Fibroblast of skin of back (primary cell): ENCODE measurements around the gene VSTM2L.

Source experiments
- DNase-seq: peaks from one replicate; pipeline ENCODE4 v3.0.0-alpha.2; 2013

VSTM2L gene

DNA sequence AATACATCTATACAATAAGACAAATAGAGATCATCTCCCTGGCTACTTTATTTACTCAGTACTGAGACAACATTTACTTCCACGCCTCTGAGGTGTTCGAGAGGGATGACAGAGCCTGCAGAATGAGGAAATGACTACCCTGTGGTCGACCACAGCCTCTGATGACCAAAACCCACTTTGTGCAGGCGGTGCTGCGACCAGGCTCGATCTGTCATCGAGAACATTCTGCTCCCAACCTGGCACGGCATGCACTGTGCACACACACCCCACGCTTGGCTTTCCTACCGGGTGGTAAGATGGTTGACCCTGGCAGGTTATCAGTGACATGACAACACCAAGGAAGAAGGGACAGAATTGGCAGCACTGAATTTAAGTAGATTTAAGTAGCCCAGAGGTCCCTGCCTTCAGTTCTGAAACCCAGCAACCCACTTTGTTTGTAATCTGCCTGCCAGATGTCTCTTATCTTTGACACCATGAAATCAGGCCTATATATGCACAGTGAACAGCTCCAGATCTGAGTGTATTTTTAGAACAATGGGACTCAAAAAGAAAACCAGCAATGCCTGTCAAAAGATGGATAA lies 87.7 kb downstream of the VSTM2L start:
- DNase-seq: peak; percentile 75

DNA sequence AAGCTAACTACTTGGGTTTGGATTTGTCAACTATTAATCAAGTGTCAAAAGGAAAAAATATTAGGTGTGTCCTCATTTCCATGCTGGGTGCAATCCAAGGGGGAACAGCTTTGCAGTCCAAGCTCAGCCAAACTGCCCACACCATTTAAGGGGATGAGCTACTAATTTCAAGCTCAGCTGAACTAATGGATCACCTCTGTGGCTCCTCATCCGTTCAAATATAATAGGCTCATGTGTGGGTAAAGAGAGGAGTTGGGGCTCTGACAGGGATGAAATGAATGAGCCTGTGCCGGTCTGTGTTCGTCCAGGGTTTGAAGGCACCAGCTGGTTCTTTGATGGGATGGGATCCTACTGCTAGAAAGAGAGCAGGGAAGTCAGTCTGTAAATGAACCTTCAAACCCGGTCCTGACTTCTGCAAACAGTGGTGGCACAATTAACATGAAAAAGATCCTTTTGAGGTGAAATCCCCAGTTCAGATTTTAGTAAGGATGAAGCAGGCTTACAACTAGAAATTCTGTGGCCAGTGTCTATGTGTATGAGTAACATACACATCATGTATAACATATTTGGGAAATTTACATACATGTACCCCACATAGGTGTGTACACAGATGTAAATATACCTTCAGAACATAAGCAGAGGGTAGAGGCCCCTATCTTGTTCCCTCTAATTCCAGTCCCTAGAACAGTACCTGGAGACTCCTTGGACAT lies 88.4 kb downstream of the VSTM2L start:
- DNase-seq: no peak

DNA sequence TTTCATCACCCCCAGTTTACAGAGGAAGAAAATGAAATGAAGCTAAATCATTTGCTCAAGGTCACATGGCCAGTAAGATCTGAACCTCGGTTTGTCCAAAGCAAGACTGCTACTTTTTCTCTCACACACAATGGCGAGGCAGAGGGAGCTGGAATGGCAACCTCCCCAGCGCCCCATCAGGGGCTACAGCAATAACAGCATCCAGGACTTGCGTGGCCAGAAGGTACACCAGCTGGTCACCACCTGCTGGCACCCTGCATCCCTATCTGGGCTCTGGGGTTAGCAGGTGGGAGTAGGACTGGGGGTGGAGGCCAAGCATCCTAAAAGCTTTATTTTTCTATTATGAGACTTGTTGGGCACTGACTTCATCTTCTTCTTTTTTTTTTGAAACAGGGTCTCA lies 89.0 kb downstream of the VSTM2L start:
- no peak for DNase-seq

DNA sequence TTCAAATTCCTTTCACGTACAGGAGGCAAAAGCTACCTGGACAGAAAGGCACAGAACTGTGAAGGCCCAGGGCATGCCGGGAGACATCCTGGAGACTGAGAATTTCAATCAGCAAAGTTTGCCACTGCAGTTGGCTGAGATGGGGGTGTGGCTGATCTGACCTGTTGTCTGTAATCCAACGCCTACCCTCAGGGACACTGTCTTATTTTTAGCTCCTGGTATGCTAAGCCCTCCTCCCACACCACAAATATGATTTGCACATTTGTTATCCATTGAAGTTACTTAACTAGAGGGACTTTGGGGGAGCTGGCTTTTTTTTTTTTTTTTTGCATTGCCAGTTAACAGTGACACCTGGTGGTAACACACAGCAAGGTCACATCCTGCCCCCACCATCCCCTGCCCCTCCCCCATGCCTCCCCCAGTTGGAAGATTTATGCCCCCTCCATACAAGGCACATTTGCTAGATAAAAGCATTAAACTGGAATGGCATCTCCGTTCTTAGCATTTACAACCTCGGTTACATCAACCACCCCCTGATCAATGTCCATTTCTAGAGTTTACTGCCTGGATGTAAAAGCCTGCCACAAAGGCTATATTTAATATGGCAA lies 90.0 kb downstream of the VSTM2L start:
- DNase-seq: peak; percentile 85

DNA sequence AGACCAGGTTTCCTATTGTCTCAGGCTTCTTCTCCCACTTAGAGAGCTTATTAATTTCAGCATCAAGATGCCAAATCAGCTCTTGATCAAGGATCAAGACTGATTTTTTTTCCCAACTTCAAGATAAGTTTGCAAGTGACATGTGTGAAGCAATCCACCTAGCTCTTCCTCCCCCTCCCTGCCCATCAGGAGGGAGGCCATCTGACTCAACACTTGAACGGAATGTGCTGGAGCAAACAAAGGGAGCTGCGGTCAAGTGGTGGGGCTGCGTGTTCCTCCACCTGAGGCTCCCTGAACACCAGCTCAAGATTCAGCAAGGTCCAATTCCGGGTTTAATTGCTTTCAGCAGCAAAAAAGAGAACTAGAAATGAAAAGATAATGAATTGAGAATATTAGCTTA lies 91.6 kb downstream of the VSTM2L start:
- no peak for DNase-seq
